Measurements from ENCODE around the gene CBX4. TPM values are rescaled to one million over a fixed set of nuclear protein-coding genes. Genes with fewer than 3 reads are reported as not detected.

Gene CBX4
- total and polyA plus RNA-seq, 2 of the 13 experiments (the other 11 are each of a cell fraction or from before 2014, with no cell fraction given): 25.8 to 50.8 TPM

GRCh38 chr17:79798299-79799173 lies 40.7 kb downstream of the CBX4 start (continued):
- TF ChIP-seq CSRNP2 (CRISPR knock-in tag; conservative IDR thresholded peaks at IDR 0.05; ENCODE audit: low read depth): no peak
- TF ChIP-seq PHF5A (CRISPR knock-in tag; IDR thresholded peaks at IDR 0.05; ENCODE audit: low read depth, unreplicated experiment): no peak
- no peak for TF ChIP-seq ZNF83 (CRISPR knock-in tag; IDR thresholded peaks at IDR 0.05; ENCODE audit: borderline replicate concordance)
- no peak for TF ChIP-seq RBAK (CRISPR knock-in tag; IDR thresholded peaks at IDR 0.05)
- 0 out of 2 replicates have a peak, but pooled peaks have one; percentile 17 for TF ChIP-seq HIC2 (CRISPR knock-in tag; IDR thresholded peaks at IDR 0.05; ENCODE audit: low read depth)
- no peak; the same call in 1 of the 2 replicates for TF ChIP-seq SUZ12 (IDR thresholded peaks at IDR 0.05; ENCODE audit: low read depth, low read length)
- no peak for TF ChIP-seq RBM39 (IDR thresholded peaks at IDR 0.05; ENCODE audit: low read depth, low read length, poor library complexity, severe bottlenecking)
- TF ChIP-seq ZNF333 (CRISPR knock-in tag; IDR thresholded peaks at IDR 0.05; ENCODE audit: borderline replicate concordance): no peak
- no peak for TF ChIP-seq DNMT3B (CRISPR knock-in tag; conservative IDR thresholded peaks at IDR 0.05)
- TF ChIP-seq MXD4 (CRISPR knock-in tag; IDR thresholded peaks at IDR 0.05): peak; percentile 56; the same call in 1 of the 2 replicates
- TF ChIP-seq ZNF143 (CRISPR knock-in tag; IDR thresholded peaks at IDR 0.05): no peak
- TF ChIP-seq SNRNP70 (IDR thresholded peaks at IDR 0.05; ENCODE audit: low read depth, low read length): no peak
- TF ChIP-seq FOXC1 (CRISPR knock-in tag; IDR thresholded peaks at IDR 0.05; ENCODE audit: borderline replicate concordance): no peak; the same call in 1 of the 2 replicates
- TF ChIP-seq ZBTB42 (CRISPR knock-in tag; IDR thresholded peaks at IDR 0.05): no peak; the same call in 1 of the 2 replicates
- TF ChIP-seq ZFP82 (CRISPR knock-in tag; IDR thresholded peaks at IDR 0.05; ENCODE audit: borderline replicate concordance): 0 out of 2 replicates have a peak, but pooled peaks have one; percentile 37
- peak; percentile 29; the same call in 1 of the 2 replicates for TF ChIP-seq ZBTB25 (CRISPR knock-in tag; IDR thresholded peaks at IDR 0.05)
- no peak for TF ChIP-seq SP1 (IDR thresholded peaks at IDR 0.05)
- TF ChIP-seq SP1 (CRISPR knock-in tag; IDR thresholded peaks at IDR 0.05): no peak
- TF ChIP-seq RAD51 (IDR thresholded peaks at IDR 0.05; ENCODE audit: borderline replicate concordance): no peak
- TF ChIP-seq ZNF335 (CRISPR knock-in tag; IDR thresholded peaks at IDR 0.05): no peak
- TF ChIP-seq XBP1 (CRISPR knock-in tag; IDR thresholded peaks at IDR 0.05): no peak
- no peak for TF ChIP-seq POLR2A (IDR thresholded peaks at IDR 0.05; ENCODE audit: insufficient read depth in 1 of 2, low read depth in 2 of 2, low read length in 2 of 2)
- no peak for TF ChIP-seq ZNF251 (CRISPR knock-in tag; IDR thresholded peaks at IDR 0.05)
- no peak for TF ChIP-seq RFXANK (CRISPR knock-in tag; IDR thresholded peaks at IDR 0.05)
- TF ChIP-seq TRIM22 (IDR thresholded peaks at IDR 0.05): no peak
- TF ChIP-seq JUND (CRISPR knock-in tag; IDR thresholded peaks at IDR 0.05): no peak
- no peak for TF ChIP-seq ZNF121 (CRISPR knock-in tag; IDR thresholded peaks at IDR 0.05)
